ENCODE data around the gene SLC35G6. TPM values are rescaled to one million over a fixed set of nuclear protein-coding genes. Genes with fewer than 3 reads are reported as not detected.

Gene SLC35G6
- total RNA-seq, 1 donor: not detected

Other genes starting within 250 kb of the SLC35G6 start
- 78.6 TPM for gene DVL2, start 246.9 kb upstream of the SLC35G6 start, total RNA-seq
- 24.2 TPM for gene PHF23, start 242.0 kb upstream of the SLC35G6 start, total RNA-seq
- gene GABARAP, start 239.0 kb upstream of the SLC35G6 start, total RNA-seq: 121 TPM
- 62.7 TPM for gene CTDNEP1, start 229.7 kb upstream of the SLC35G6 start, total RNA-seq
- 54.7 TPM for gene ELP5, start 229.2 kb upstream of the SLC35G6 start, total RNA-seq
- 9.7 TPM for gene CLDN7, start 219.0 kb upstream of the SLC35G6 start, total RNA-seq
- gene SLC2A4, start 199.7 kb upstream of the SLC35G6 start, total RNA-seq: 1.9 TPM
- gene YBX2, start 186.8 kb upstream of the SLC35G6 start, total RNA-seq: 0.27 TPM
- 522 TPM for gene EIF5A, start 173.8 kb upstream of the SLC35G6 start, total RNA-seq
- 70.3 TPM for gene GPS2, start 166.1 kb upstream of the SLC35G6 start, total RNA-seq
- gene NEURL4, start 152.1 kb upstream of the SLC35G6 start, total RNA-seq: 37.4 TPM
- gene ACAP1, start 144.9 kb upstream of the SLC35G6 start, total RNA-seq: 109 TPM
- 5.1 TPM for gene KCTD11, start 129.3 kb upstream of the SLC35G6 start, total RNA-seq
- gene TMEM95, start 126.3 kb upstream of the SLC35G6 start, total RNA-seq: not detected
- gene TNK1, start 100.4 kb upstream of the SLC35G6 start, total RNA-seq: 4.3 TPM
- 26.9 TPM for gene PLSCR3, start 86.9 kb upstream of the SLC35G6 start, total RNA-seq
- gene TMEM256, start 77.3 kb upstream of the SLC35G6 start, total RNA-seq: 141 TPM
- gene NLGN2, start 73.6 kb upstream of the SLC35G6 start, total RNA-seq: 6.7 TPM
- gene SPEM1, start 61.1 kb upstream of the SLC35G6 start, total RNA-seq: not detected
- gene SPEM2, start 55.8 kb upstream of the SLC35G6 start, total RNA-seq: under 0.01 TPM
- gene SPEM3, start 52.6 kb upstream of the SLC35G6 start, total RNA-seq: not detected
- 17.0 TPM for gene TMEM102, start 46.0 kb upstream of the SLC35G6 start, total RNA-seq
- 0.54 TPM for gene FGF11, start 41.9 kb upstream of the SLC35G6 start, total RNA-seq
- gene CHRNB1, start 36.4 kb upstream of the SLC35G6 start, total RNA-seq: 26.1 TPM
- gene ZBTB4, start 1.8 kb upstream of the SLC35G6 start, total RNA-seq: 17.8 TPM
- gene POLR2A, start 2.9 kb downstream of the SLC35G6 start, total RNA-seq: 234 TPM
- 11.0 TPM for gene TNFSF12, start 67.6 kb downstream of the SLC35G6 start, total RNA-seq
- gene TNFSF13, start 77.3 kb downstream of the SLC35G6 start, total RNA-seq: 15.3 TPM
- 50.1 TPM for gene SENP3, start 80.5 kb downstream of the SLC35G6 start, total RNA-seq
- 16.4 TPM for gene CD68, start 98.2 kb downstream of the SLC35G6 start, total RNA-seq
- gene MPDU1, start 102.4 kb downstream of the SLC35G6 start, total RNA-seq: 118 TPM
- 0.81 TPM for gene SOX15, start 108.6 kb downstream of the SLC35G6 start, total RNA-seq
- 22.6 TPM for gene FXR2, start 133.5 kb downstream of the SLC35G6 start, total RNA-seq
- gene SAT2, start 146.4 kb downstream of the SLC35G6 start, total RNA-seq: 14.0 TPM
- not detected for gene SHBG, start 148.7 kb downstream of the SLC35G6 start, total RNA-seq
- gene ATP1B2, start 169.5 kb downstream of the SLC35G6 start, total RNA-seq: not detected
- 72.4 TPM for gene TP53, start 206.0 kb downstream of the SLC35G6 start, total RNA-seq
- gene WRAP53, start 207.0 kb downstream of the SLC35G6 start, total RNA-seq: 14.5 TPM
- gene EFNB3, start 223.8 kb downstream of the SLC35G6 start, total RNA-seq: under 0.01 TPM
- under 0.01 TPM for gene DNAH2, start 236.3 kb downstream of the SLC35G6 start, total RNA-seq

Measured in hematopoietic multipotent progenitor cell (in vitro differentiated cells).